Right lobe of liver (tissue), 4 donors: ENCODE data around the gene MYL4.

ENCODE experiments used
- CTCF ChIP-seq, 4 donors: fragments of 200-600 bp in 3 of 4; fragments of 450-650 bp in 1 of 4; IDR thresholded peaks; one replicate each; pipeline versions ENCODE4 v1.5.1 to v1.8.0; 2016 to 2022; ENCODE audit warnings: antibody characterized with exemption in 4 of 4, mild to moderate bottlenecking in 2 of 4
- POLR2A ChIP-seq: fragments of 450-650 bp; IDR thresholded peaks from one replicate; pipeline ENCODE4 v1.6.1; 2017; ENCODE audit warnings: antibody characterized with exemption, mild to moderate bottlenecking
- donor health status: DM: no; HTN: no; CAD: no.
- donor health status: DM: no; HTN: no; CAD: no.
- donor health status: DM: no; HTN: yes; CAD: no.

- TF ChIP-seq CTCF (IDR thresholded peaks at IDR 0.05) (no peak), POLR2A (no peak)
Observed at GRCh38 chr17:47192554-47192953, 16.6 kb upstream of the MYL4 start.
